ENCODE measurements around the gene OR11A1. TPM values are rescaled to one million over a fixed set of nuclear protein-coding genes. Genes with fewer than 3 reads are reported as not detected.

Gene OR11A1, protein sequence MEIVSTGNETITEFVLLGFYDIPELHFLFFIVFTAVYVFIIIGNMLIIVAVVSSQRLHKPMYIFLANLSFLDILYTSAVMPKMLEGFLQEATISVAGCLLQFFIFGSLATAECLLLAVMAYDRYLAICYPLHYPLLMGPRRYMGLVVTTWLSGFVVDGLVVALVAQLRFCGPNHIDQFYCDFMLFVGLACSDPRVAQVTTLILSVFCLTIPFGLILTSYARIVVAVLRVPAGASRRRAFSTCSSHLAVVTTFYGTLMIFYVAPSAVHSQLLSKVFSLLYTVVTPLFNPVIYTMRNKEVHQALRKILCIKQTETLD
- total RNA-seq = not detected

DNA sequence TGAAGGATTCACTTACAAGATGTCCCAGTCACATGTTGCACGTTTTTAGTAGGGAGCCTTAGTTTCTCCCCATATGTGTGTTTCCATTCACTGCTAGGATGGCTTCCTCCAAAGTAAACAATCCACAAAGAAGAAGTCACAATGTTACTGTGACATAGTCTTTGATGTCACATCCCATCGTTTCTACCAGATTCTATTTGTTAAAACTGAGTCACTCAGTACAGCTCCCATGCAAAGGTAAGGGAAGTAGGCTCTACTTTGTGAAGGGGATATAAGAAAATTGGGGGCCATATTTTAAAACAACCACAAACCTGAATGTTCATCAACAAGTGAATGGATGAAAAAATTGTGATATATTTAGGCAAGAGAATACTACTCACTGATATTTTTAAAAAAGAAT lies at the start of gene OR11A1, which contains the start of gene OR2H1:
Gene OR11A1 (minus strand): TSS at position 101 of the 400 bp plus-strand sequence. CDS start 29,430 bp downstream, outside the sequence.
Gene OR2H1 (plus strand): TSS at position 185 of the 400 bp plus-strand sequence. CDS start 4,615 bp downstream, outside the sequence.
- TF ChIP-seq POLR2A (IDR thresholded peaks at IDR 0.05) = no peak
- TF ChIP-seq, protein P1, sequence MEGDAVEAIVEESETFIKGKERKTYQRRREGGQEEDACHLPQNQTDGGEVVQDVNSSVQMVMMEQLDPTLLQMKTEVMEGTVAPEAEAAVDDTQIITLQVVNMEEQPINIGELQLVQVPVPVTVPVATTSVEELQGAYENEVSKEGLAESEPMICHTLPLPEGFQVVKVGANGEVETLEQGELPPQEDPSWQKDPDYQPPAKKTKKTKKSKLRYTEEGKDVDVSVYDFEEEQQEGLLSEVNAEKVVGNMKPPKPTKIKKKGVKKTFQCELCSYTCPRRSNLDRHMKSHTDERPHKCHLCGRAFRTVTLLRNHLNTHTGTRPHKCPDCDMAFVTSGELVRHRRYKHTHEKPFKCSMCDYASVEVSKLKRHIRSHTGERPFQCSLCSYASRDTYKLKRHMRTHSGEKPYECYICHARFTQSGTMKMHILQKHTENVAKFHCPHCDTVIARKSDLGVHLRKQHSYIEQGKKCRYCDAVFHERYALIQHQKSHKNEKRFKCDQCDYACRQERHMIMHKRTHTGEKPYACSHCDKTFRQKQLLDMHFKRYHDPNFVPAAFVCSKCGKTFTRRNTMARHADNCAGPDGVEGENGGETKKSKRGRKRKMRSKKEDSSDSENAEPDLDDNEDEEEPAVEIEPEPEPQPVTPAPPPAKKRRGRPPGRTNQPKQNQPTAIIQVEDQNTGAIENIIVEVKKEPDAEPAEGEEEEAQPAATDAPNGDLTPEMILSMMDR (IDR thresholded peaks at IDR 0.05) = no peak
- no peaks in the 10 kb centered on the region for H3K4me1 ChIP-seq
- H3K36me3 ChIP-seq = no peaks in the 10 kb centered on the region
- DNase-seq = no peak
- no peak within 1 kb of the TSS for H3K4me3 ChIP-seq
- H3K27ac ChIP-seq = no peak within 1 kb of the TSS
- peaks cover 0 to 5% of the 10 kb centered on the region in 2 donors for H3K27me3 ChIP-seq
- no peaks in the 10 kb centered on the region for H3K9me3 ChIP-seq
- intact Hi-C loops (cut with DNase I; ENCODE audit: low total_unique reads) = no loop called here

DNA sequence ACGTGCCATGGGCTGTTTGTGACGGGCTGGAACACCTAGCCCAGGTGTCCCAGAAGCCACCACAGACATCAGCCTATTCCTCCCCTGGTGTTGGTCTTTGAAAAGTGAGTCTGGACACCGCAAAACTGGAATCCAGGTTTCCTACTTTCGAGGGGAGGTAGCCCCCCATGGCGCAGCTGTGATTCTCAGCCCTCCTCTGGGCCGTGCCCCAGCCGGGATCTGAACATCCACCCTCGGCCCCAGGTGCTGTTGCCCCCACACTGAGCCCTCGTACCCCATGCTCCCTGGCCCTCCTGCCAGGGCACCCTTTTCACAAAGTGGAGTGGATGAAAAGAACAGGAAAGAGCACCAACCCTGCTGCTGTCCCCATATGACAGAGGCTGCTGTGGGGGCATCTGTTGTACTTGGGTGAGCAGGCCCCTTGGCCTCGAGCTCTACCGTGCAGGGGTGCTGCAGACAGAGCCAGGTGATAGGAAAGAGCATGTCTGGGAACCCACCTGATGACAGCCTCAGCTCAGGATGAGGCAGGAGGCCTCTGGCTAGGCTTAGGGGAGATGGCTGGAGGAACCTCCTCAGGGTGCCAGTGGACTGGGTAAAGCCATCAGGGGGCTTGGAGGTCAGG lies 49.7 kb upstream of the OR11A1 start:
- Histone ChIP-seq H3K9me3 (no peaks in the 10 kb centered on the region), H3K27me3 (no peaks in the 10 kb centered on the region), H3K4me1 (no peaks in the 10 kb centered on the region), H3K27ac (no peak overlapping the region), H3K36me3 (no peaks in the 10 kb centered on the region), H3K4me3 (no peak overlapping the region)
- DNase-seq = no peak
- TF ChIP-seq, protein P1 (IDR thresholded peaks at IDR 0.05) = no peak
- TF ChIP-seq POLR2A (IDR thresholded peaks at IDR 0.05) = no peak
- intact Hi-C loops (cut with DNase I; ENCODE audit: low total_unique reads) = no loop called here

DNA sequence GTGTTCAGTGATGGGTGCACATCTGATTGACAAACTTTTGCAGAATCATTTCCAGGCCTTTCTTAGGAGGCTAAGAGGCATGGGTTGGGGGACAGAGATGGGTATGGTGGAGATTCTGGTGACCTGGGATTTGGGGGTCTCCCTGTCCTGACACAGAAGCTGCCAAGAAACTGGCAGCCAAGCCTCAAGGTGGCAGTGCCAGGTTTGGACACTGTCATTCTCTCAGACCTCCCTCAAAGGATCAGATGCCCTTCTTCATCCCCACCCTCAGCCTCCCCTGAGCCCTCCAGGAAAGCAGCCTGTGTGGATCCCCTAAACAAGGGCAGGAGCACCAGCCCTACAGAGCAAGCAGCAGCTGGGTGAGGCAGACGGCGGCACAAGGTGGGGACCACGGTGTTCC lies 48.9 kb upstream of the OR11A1 start:
- DNase-seq = no peak

DNA sequence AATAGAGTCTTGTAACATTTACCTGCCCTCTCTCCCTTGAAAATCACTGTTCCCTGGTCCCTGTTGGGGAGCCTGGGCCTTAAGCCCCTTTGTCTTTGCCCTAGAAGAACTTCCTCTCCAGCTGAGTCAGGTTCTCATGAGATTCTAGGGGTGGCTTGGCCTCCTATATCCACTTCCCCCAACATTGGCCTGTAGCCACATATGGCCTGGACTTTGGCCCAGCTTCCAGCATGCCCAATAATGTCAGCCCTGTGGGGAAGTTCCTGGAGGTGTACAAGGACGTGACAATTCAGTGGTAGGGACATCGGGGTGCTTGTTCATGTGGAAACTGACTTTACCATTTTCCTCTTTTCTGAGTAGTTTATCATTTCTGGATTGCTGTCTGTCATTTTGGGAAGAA lies 48.1 kb upstream of the OR11A1 start:
- H3K4me3 ChIP-seq = no peak overlapping the region
- H3K27ac ChIP-seq = no peak overlapping the region
- no peaks in the 10 kb centered on the region for H3K4me1 ChIP-seq
- intact Hi-C loops (cut with DNase I; ENCODE audit: low total_unique reads) = no loop called here
- H3K36me3 ChIP-seq = no peaks in the 10 kb centered on the region
- TF ChIP-seq, protein P1 (IDR thresholded peaks at IDR 0.05) = no peak
- H3K27me3 ChIP-seq = no peaks in the 10 kb centered on the region
- DNase-seq = no peak
- H3K9me3 ChIP-seq = no peaks in the 10 kb centered on the region

More for the DNA sequence above, 48.9 kb upstream of the OR11A1 start:
- no peaks in the 10 kb centered on the region for H3K36me3 ChIP-seq
- TF ChIP-seq, protein P1 (IDR thresholded peaks at IDR 0.05) = no peak
- no peak for TF ChIP-seq POLR2A (IDR thresholded peaks at IDR 0.05)
- no peaks in the 10 kb centered on the region for H3K4me1 ChIP-seq
- no peak overlapping the region for H3K27ac ChIP-seq
- no peaks in the 10 kb centered on the region for H3K27me3 ChIP-seq
- H3K9me3 ChIP-seq = no peaks in the 10 kb centered on the region
- intact Hi-C loops (cut with DNase I; ENCODE audit: low total_unique reads) = no loop called here
- H3K4me3 ChIP-seq = no peak overlapping the region

DNA sequence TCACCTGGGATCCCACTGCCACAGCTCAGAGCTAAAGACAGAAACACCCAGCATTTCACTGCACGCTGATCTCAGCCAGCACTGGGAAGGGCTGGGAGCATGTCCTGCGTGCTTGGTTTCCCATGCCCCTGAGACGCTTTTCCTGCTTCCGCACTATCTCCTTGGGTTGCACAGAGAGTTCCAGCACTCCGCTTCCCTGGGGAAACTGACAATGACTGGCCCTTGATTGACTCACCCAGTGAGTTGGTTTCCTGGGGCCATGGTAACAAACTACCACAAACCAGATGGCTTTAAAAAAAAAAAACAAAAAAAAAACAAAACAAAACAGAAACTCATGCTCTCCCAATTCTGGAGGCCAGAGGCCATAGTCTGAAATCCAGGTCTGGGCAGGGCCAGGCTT lies 45.7 kb upstream of the OR11A1 start:
- Histone ChIP-seq H3K27me3 (no peaks in the 10 kb centered on the region), H3K27ac (no peak overlapping the region), H3K4me3 (no peak overlapping the region), H3K36me3 (no peaks in the 10 kb centered on the region), H3K4me1 (no peaks in the 10 kb centered on the region), H3K9me3 (no peaks in the 10 kb centered on the region)
- no peak for DNase-seq
- TF ChIP-seq POLR2A (IDR thresholded peaks at IDR 0.05) = no peak
- TF ChIP-seq, protein P1 (IDR thresholded peaks at IDR 0.05) = no peak
- intact Hi-C loops (cut with DNase I; ENCODE audit: low total_unique reads) = no loop called here
